Ramos (cell line): Measurements from ENCODE around the gene MYL5.
"Not testable (repeated sequence)": the region's sequence is repeated elsewhere in the genome, so short reads cannot be mapped to it uniquely, and the experiment has no call there.

Source experiments
- in situ Hi-C: fragments of 300-500 bp; cut with MboI; formaldehyde crosslinking; loops from one replicate; pipeline ENCODE4 v1.14.3; 2022; ENCODE audit warnings: low sequenced_read_pairs; ENCODE audit not compliant: unreplicated experiment

Gene MYL5

GRCh38 chr4:683982-684622 is 9.8 kb downstream of the MYL5 start:
- in situ Hi-C loops = no loop called here

- in situ Hi-C loops = no loop called here
These were observed 10.4 kb downstream of the MYL5 start for GRCh38 chr4:684623-685327.

GRCh38 chr4:685679-686412 is 11.5 kb downstream of the MYL5 start:
- in situ Hi-C loops = no loop called here

GRCh38 chr4:686413-687040 is 12.2 kb downstream of the MYL5 start:
- in situ Hi-C loops = no loop called here

- in situ Hi-C loops = no loop called here
These were observed 13.0 kb downstream of the MYL5 start for GRCh38 chr4:687048-687970.

- in situ Hi-C loops = no loop called here
These were observed 13.9 kb downstream of the MYL5 start for GRCh38 chr4:687971-688853.

GRCh38 chr4:688854-689681 is 14.7 kb downstream of the MYL5 start, which contains the start of gene SLC49A3:
Gene SLC49A3, minus strand, starts transcription at chr4:689151. Its CDS starts 24 bp downstream, at chr4:689127.
- in situ Hi-C loops = no loop called here

GRCh38 chr4:689723-690122 is 15.4 kb downstream of the MYL5 start:
- in situ Hi-C loops = no loop called here

GRCh38 chr4:692771-693554 is 18.6 kb downstream of the MYL5 start:
- in situ Hi-C loops = no loop called here

GRCh38 chr4:694341-694940 is 20.1 kb downstream of the MYL5 start:
- in situ Hi-C loops = not testable (repeated sequence)

- in situ Hi-C loops = no loop called here
These were observed 25.7 kb downstream of the MYL5 start for GRCh38 chr4:699816-700580.

GRCh38 chr4:700587-701264 is 26.4 kb downstream of the MYL5 start:
- in situ Hi-C loops = no loop called here

- in situ Hi-C loops = no loop called here
These were observed 28.3 kb downstream of the MYL5 start for GRCh38 chr4:702618-703048.

GRCh38 chr4:703336-704197 is 29.2 kb downstream of the MYL5 start:
- in situ Hi-C loops = no loop called here
